Keratinocyte (primary cell): ENCODE data around the gene CCBE1. TPM values are rescaled to one million over a fixed set of nuclear protein-coding genes. Genes with fewer than 3 reads are reported as not detected.

Experiments used
- DNase-seq: peaks from one replicate; pipeline ENCODE4 v3.0.0-alpha.2; 2011; ENCODE audit warnings: low read depth, missing footprints, low spot score
- FAIRE-seq: peaks from 2 replicates; lab custom pipeline; 2011; peaks lifted over from hg19 to GRCh38; lab: Jason Lieb, UNC
- H2AFZ ChIP-seq: 2 replicates; pipeline ENCODE4 v1.6.0; 2012; ENCODE audit warnings: low read length, control low read depth, inconsistent platforms; ENCODE audit not compliant: control insufficient read depth
- H3K27ac ChIP-seq: 2 replicates; pipeline ENCODE4 v1.5.1; 2011; ENCODE audit warnings: low read length; ENCODE audit not compliant: control insufficient read depth, insufficient read depth
- H3K27me3 ChIP-seq: 3 replicates; pipeline ENCODE4 v1.6.0; 2011; ENCODE audit warnings: low read length; ENCODE audit not compliant: control insufficient read depth, insufficient read depth; ENCODE audit errors: extremely low read depth
- H3K36me3 ChIP-seq, 2 experiments: 2 replicates in 1 of 2; 3 replicates in 1 of 2; pipeline ENCODE4 v1.5.1; 2011; ENCODE audit warnings: low read length in 2 of 2, mild to moderate bottlenecking in 1 of 2; ENCODE audit not compliant: control insufficient read depth in 2 of 2, insufficient read depth in 2 of 2; ENCODE audit errors: extremely low read depth in 1 of 2
- H3K4me1 ChIP-seq: 3 replicates; pipeline ENCODE4 v1.5.1; 2011; ENCODE audit warnings: low read length; ENCODE audit not compliant: control insufficient read depth, insufficient read depth; ENCODE audit errors: extremely low read depth
- H3K4me2 ChIP-seq: 3 replicates; pipeline ENCODE4 v1.6.0; 2011; ENCODE audit warnings: low read depth, low read length; ENCODE audit not compliant: control insufficient read depth, insufficient read depth; ENCODE audit errors: extremely low read depth
- H3K4me3 ChIP-seq, 3 experiments: fragments of 200-600 bp in 1 of 3; sonication (generic) in 1 of 3; 2 replicates in 2 of 3; 3 replicates in 1 of 3; pipeline ENCODE4 v1.5.1; 2011 to 2016; ENCODE audit warnings: low read length in 3 of 3, mild to moderate bottlenecking in 3 of 3, control low read depth in 2 of 3, inconsistent platforms in 1 of 3, low read depth in 1 of 3, mixed read lengths in 1 of 3, mixed run types in 1 of 3, moderate library complexity in 1 of 3; ENCODE audit not compliant: control insufficient read depth in 2 of 3, insufficient read depth in 2 of 3; ENCODE audit errors: extremely low read depth in 1 of 3
- H3K79me2 ChIP-seq: 2 replicates; pipeline ENCODE4 v1.6.0; 2012; ENCODE audit warnings: low read length; ENCODE audit not compliant: control insufficient read depth, insufficient read depth
- H3K9ac ChIP-seq: 3 replicates; pipeline ENCODE4 v1.6.0; 2011; ENCODE audit warnings: low read length; ENCODE audit not compliant: control insufficient read depth, insufficient read depth; ENCODE audit errors: extremely low read depth
- H3K9me1 ChIP-seq: 3 replicates; pipeline ENCODE4 v1.6.0; 2011; ENCODE audit warnings: low read length; ENCODE audit not compliant: control insufficient read depth, insufficient read depth; ENCODE audit errors: extremely low read depth
- H3K9me3 ChIP-seq: 2 replicates; pipeline ENCODE4 v1.5.1; 2012; ENCODE audit warnings: low read depth, low read length; ENCODE audit not compliant: control insufficient read depth
- H4K20me1 ChIP-seq: 3 replicates; pipeline ENCODE4 v1.6.0; 2011; ENCODE audit warnings: low read length; ENCODE audit not compliant: control insufficient read depth, insufficient read depth; ENCODE audit errors: extremely low read depth
- CTCF ChIP-seq, 3 experiments: IDR thresholded peaks in 1 of 3; conservative IDR thresholded peaks in 1 of 3; optimal IDR thresholded peaks in 1 of 3; 2 replicates in 2 of 3; 3 replicates in 1 of 3; pipeline versions ENCODE3 to v1.5.1; 2011; ENCODE audit warnings: low read length in 3 of 3, mild to moderate bottlenecking in 3 of 3, moderate library complexity in 2 of 3, control low read depth in 1 of 3, inconsistent platforms in 1 of 3; ENCODE audit not compliant: insufficient read depth in 2 of 3; ENCODE audit errors: extremely low read depth in 1 of 3
- EZH2 ChIP-seq: IDR thresholded peaks from one replicate; pipeline ENCODE4 v1.6.1; 2012; ENCODE audit warnings: inconsistent platforms, mild to moderate bottlenecking, low read length, moderate library complexity
- dilution Hi-C: fragments of 300-500 bp; cut with MboI; formaldehyde crosslinking; loops from one replicate; pipeline ENCODE4 v1.7.0; 2020; ENCODE audit warnings: low sequenced_read_pairs; ENCODE audit not compliant: extremely low pct_ligation_motif_present
- polyA plus RNA-seq, 5 experiments: library from polyadenylated mRNA; depleted of rRNA in 3 of 5; stranded (reverse) in 3 of 5; stranded (forward) in 1 of 5; unstranded in 1 of 5; fragments of >200 nt; gene quantifications; 1 replicate in 1 of 5; 2 replicates in 3 of 5; 3 replicates in 1 of 5; pipeline versions ENCODE4 v1.2.1 to v1.2.3, GENCODE V29; 2011 to 2012; ENCODE audit warnings: missing spikeins in 2 of 5, low read depth in 1 of 5, low replicate concordance in 1 of 5

Gene CCBE1
- polyA plus RNA-seq, 1 donor (not counting 4 experiments of a cell fraction or from before 2014, with no cell fraction given), result 20.1 TPM

- dilution Hi-C loops, result no loop called here
Observed at GRCh38 chr18:59454909-59455727, 242.1 kb downstream of the CCBE1 start.

GRCh38 chr18:59453468-59453961 lies 243.7 kb downstream of the CCBE1 start:
- H3K9me3 ChIP-seq, result no peaks in the 10 kb centered on the region
- no peak overlapping the region for H3K4me3 ChIP-seq
- no peak overlapping the region for H3K27ac ChIP-seq
- no peak for DNase-seq
- TF ChIP-seq EZH2 (no peak), CTCF (optimal IDR thresholded peaks at IDR 0.05 in 1 of 3, IDR thresholded peaks at IDR 0.05 in 1 of 3, conservative IDR thresholded peaks at IDR 0.05 in 1 of 3; ENCODE audit: extremely low read depth in 1 of 3, insufficient read depth in 2 of 3, low read length in 3 of 3) (no peak)
- peaks cover 0 to 1% of the 10 kb centered on the region in 2 experiments for H3K36me3 ChIP-seq
- H4K20me1 ChIP-seq, result no peaks in the 10 kb centered on the region
- dilution Hi-C loops, result no loop called here
- no peak overlapping the region for H3K4me2 ChIP-seq
- H3K27me3 ChIP-seq, result no peaks in the 10 kb centered on the region
- no peak overlapping the region for H3K9ac ChIP-seq
- H3K4me1 ChIP-seq, result no peaks in the 10 kb centered on the region
- H3K9me1 ChIP-seq, result no peaks in the 10 kb centered on the region
- no peak for FAIRE-seq
- H3K79me2 ChIP-seq, result no peaks in the 10 kb centered on the region
- H2AFZ ChIP-seq, result no peak overlapping the region

More at GRCh38 chr18:59454909-59455727, 242.1 kb downstream of the CCBE1 start:
- Histone ChIP-seq H3K4me2 (no peak overlapping the region), H3K27ac (no peak overlapping the region), H4K20me1 (no peaks in the 10 kb centered on the region), H2AFZ (no peak overlapping the region), H3K79me2 (no peaks in the 10 kb centered on the region), H3K9me3 (no peaks in the 10 kb centered on the region), H3K4me3 (no peak overlapping the region), H3K27me3 (no peaks in the 10 kb centered on the region), H3K36me3 (peaks cover 0 to 1% of the 10 kb centered on the region in 2 experiments), H3K9ac (no peak overlapping the region), H3K4me1 (no peaks in the 10 kb centered on the region), H3K9me1 (no peaks in the 10 kb centered on the region)
- TF ChIP-seq CTCF (optimal IDR thresholded peaks at IDR 0.05 in 1 of 3, IDR thresholded peaks at IDR 0.05 in 1 of 3, conservative IDR thresholded peaks at IDR 0.05 in 1 of 3; ENCODE audit: extremely low read depth in 1 of 3, insufficient read depth in 2 of 3, low read length in 3 of 3) (no peak), EZH2 (no peak)
- no peak for FAIRE-seq
- no peak for DNase-seq
